Muscle of arm (tissue), 12 donors: ENCODE data around the gene VANGL1. TPM values are rescaled to one million over a fixed set of nuclear protein-coding genes. Genes with fewer than 3 reads are reported as not detected.

ENCODE experiments used
- DNase-seq: peaks from one replicate; pipeline ENCODE4 v3.0.0-alpha.2; 2013
- polyA plus RNA-seq, 12 donors: library from polyadenylated mRNA; unstranded; fragments of 120-200 nt; gene quantifications; one replicate each; pipeline ENCODE4 v1.2.1, GENCODE V29; 2013; ENCODE audit not compliant: insufficient read length in 12 of 12

The VANGL1 gene
- polyA plus RNA-seq, 12 donors, result 5.0 to 15.6 (median 7.1) TPM; not detected in 1

DNA sequence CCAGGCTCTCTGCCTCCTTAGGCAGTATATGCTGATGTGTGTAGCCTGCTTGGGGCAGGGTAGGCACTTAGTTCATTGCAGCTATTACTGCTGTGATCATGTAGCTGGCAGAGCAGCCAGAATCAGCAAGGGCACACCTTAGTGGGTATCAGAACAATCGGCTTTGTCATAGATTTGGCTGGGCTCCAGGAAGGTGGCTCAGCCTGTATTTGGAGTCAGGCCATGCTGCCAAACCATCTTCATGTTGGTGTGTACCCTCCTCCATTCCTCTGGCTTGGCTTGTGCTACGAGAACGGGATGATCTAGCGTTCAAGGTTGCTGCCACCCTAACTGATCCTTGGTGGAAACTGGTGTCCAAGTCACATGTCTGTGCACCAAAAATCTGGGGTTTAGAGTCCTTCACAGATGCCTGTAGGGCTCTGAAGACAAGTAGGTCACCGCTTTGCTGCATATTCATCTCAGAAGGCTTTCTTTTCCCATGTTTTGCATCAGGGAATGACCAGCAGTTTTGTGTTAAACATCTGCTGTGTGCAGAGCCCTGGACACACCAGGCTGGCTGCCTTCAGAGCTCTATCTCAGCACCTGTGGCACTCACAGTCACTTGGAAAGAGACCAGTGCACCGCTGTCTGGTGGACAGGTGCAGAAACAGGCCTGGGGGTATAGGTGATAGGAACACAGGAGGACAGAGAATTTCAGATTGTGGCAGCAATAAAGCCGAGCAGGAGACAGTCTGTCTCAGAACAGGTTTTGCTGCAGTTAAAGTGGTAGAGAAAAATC, 23.7 kb downstream of the VANGL1 start:
- DNase-seq, result no peak

DNA sequence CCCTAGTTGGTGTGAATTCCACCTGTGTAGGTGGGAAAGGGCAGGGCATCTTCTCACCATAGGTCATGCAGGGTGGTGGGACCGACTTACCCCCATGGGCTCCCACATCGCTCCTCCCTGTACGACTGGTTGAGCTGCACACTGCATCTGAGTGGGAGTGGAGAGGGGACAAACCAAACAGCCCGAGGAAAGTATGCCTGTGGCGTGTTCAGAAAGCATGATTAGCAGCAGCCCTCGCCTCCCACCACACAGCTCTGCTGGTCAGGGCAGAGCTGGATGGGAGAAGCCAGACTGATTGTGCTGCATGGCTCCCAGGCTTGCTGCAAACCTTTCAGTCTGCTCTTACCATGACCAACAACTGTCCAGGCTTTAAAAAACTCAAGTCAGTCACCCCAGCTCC, 24.4 kb downstream of the VANGL1 start:
- no peak for DNase-seq

DNA sequence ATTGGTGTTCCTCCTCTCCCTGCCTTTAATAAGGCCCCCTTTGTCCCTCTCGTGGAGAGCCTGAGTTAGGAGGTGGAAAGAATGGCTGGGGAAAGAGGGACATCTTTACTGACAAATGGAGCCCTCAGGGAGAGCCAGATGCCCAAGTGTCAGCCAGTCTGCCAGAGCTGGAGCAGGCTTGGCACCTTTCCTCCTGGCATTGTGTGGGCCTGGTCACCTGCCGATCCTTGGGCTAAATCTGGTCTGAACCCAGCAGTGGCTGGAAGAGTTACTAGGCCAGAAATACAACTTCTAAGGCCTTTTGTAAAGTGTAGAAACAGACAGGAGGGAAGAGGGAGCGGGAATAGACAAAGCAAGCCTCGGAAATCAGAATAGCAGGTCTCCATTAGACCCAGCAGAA, 24.9 kb downstream of the VANGL1 start:
- DNase-seq, result no peak

DNA sequence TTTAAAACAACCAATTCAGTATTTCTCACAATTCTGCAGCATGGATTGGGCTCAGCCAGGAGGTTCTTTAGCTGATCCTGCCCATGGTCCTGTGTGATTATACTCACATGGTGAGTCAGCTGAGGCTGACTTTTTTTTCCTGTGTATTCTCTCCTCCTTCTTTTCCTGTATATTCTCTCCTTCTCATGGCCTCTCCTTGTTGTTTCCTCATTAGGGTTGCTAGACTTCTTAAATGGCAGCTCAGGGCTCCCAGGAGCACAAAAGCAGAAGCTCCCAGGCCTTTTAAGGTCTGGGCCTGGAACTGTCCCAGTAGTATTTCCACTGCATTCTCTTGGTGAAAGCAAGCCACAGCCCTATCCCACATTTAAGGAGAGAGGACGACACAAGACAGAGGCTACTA, 26.8 kb downstream of the VANGL1 start:
- no peak for DNase-seq

DNA sequence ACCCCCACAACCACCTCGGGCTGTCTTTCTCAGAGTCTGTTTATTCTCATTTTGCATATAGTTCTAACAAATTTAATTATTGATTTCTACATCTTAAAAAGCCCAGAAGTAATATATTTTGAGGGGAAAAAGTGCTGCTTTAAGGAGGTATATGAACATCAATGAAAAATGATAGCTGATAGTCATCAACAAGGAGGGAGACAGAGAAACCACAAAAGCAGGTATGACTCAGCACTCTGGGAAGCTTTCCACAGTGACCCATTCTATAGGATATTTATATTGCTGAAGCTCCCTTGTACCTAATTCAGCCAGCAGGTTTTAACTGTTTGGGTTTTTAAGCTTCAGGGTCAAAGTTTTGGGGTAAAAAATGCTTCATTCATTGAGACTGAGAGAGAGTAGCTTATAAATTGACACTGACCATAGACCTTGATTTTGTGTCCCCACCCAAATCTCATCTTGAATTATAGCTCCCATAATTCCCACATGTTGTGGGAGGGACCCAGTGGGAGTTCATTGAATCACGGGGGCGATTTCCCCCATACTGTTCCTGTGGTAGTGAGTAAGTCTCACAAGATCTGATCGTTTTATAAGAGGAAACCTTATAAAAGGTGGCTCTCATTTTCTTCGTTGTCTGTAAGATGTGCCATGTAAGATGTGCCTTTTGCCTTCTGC, 27.4 kb downstream of the VANGL1 start:
- DNase-seq, result no peak

DNA sequence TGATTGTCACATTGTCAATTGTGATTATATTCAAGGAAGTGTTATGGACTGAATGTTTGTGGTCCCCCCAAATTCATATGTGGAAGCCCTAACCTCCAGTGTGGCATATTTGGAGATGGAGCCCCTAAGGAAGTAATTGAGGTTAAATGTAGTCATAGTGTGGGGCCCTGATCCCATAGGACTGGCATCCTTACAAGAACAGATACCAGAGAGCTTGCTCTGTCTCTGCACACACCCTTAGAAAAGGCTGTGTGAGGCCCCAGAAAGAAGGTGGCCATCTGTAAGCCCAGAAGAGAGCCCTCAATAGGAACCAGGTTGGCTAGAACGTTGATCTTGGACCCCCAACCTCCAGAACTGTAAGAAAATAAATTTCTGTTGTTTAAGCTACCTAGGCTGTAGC, 28.1 kb downstream of the VANGL1 start:
- no peak for DNase-seq

DNA sequence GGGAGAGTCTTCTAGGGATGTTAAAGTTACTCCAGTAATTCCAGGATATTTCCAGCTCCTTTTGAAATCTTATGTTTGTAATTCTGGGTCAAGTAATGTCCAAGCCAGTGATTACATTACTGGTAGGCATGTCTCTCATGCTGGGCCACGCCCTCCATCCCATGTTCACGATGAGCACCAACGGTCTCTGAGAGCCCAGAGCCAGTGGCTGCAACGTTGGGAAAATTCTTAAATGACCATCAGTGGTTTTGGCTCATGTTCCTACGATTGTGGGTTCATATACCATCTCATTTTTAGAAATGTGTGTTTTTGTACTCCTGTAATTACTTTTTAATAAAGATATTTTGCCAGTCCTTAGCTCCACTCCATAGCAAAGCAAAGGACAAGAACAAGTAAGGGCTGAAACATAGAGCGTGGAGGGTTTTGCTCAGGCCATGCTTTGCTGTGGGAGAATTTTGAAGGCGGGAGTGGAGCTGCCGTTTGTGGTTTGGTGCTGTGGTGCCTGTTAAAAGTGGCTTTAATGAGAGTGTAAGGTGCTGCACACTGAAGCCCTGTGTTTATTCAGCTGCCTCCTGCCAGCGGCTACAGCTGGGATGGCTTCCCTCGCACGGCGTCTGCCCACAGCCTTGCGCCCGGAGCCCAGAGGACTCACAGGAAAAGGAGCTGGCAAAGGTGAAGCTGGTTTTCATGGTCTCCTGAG, 28.9 kb downstream of the VANGL1 start:
- no peak for DNase-seq

DNA sequence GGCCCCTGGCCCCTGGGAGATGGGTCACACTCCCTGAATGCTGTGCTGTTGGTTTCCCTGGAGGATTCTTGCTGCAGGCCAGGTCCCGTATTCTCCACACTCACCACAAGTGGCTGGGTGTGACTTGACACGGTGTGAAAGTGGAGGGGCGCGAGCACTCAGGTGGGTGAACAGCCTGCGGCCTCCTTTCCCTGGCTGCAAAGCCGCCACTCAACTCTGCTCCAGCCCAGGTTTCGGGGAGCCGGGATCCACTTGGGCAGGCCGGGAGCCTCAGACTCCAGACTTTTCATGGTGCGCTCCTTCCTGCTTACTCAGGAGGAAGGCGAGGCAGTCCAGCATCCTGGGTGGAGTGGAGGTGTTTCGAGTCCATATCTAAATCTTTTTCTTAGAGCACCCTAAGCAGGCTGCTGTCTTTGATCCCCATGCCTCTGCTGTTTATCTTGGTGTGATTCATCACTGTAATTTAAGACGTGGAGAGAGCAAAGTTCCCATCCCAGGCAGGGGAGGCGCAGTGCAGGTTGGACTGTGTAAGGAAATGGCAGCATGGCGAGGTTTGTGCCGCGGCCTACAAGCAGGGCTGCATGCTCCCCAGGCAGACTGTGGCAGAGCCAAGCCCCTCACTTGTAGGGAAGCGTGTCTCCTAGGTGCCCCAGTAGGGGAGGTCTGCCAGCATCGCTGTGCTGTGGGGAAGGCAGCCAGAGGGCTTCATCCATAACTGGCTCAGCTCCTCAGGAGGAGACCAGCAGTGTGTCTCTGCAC, 29.6 kb downstream of the VANGL1 start:
- no peak for DNase-seq

DNA sequence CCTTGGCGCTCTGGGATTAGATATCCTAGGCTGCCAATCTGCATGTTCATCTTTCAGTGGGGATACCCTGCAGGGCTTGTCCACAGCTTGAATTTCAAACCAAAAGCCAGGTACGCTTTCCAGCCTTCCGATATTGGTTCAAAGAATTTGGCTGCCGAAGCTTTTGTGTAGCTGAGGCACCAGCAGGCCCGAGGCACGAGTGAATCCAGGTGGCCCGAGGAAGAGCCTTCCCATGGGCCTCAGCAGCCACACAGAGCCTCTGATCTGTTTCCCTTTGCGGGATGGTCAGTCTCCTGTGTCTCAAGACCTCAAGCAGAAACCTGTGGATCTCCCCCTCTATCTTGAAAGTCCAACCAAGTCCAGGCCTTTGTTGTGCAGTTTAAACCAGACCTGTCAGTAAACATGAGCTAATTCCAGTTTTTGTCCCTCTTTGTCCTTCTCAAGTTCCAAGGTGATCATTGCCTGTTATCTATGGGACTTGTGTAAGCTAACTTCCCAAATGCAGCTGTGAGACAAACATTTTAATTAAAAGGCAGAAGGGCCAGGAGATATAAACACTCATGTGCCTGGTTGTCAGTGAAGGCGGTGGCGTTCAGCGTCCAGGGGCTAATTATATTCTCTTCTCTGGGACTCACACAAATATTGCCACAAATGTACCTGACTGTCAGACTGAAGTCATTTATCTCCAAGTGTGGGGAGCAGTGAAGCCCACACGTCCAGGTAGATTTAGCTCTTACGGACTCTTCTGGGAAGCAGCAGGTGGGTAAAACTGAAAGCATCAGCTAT, 30.6 kb downstream of the VANGL1 start:
- DNase-seq, result no peak

DNA sequence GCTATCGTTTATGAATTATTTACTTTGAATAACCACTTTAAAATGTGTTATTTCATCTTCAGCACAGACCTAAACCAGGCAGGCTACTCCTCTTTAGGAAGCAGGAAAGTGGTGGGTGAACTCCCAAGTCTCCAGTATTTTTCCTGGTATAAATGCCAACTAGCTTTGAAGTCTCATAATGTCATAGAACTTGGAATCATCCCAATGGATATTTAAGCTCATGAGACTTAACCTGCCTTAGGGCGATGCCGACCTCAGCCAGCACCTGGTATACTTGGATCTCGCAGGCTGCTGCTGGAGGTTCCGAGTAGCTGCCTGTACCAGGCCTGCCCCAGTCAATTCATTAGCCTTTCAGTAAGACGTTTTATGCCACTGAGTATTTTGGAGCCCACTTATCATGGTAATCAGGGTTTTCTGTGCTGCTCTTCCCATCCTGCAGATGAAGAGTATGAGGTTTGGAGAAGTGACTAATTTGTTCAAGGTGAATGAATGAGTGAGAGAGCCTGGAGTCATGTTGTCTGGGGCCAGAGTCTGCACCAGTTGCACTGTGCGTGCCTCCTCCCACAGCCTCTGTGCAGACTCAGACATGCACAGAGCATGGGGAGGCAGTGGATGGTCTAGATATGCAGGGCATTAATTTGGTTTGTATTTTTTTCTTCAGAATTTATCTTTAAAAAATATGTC, 34.9 kb downstream of the VANGL1 start:
- DNase-seq, result no peak

DNA sequence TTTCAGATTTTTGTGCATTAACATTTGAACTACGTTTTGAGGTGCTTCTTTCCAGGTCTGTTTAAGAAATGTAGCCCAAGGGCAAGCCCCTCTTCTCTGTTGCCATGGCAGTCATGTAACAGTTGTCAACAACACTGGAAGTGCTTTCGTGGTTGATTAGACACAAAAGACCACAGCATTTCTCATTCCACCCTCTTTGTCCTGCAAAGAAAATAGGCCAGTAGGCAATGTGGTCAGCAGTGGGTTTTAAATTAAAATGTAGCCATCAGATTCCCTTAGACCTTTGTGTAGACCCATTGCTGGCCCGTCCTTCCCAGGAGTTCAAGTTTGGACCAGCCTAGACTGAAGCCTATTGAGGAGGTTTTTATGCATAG, 35.4 kb downstream of the VANGL1 start:
- no peak for DNase-seq

DNA sequence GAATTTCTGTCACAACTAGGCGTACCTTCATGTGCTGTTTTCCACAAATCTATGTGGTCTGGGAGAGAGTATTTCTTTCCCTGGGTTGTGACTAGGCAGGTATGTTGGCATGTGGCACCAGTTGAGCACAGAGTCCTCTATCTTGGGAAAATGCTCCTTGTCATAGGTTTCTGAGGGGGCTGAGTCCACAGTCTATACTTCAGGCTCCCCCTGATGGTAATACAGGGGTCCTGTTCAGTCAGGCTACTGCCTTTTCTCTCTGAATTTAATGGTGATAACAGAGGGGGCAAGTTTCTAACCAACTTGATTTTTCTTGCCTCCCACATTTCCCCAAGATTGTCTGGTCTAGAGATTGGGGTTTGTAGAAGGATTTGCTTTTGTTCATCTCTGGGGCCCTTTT, 35.8 kb downstream of the VANGL1 start:
- no peak for DNase-seq

DNA sequence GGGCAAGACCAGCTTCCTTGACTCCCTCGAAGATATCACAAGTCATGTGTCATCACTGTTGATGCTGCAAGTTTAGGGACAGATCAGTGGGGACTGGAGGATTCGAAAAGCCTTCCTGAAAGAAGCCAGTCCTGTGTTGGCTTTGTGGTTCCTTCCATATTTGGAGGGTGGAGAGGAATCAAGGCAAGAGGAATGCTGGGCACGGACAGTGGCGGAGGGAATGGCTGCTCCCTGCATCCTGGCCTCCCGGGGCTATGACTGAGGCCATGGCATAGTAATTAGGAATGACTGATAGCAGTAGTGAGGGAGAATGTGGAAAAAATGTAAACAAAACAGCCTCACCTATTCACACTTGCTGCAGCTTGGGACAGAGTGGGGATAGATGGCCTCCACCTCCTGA, 36.4 kb downstream of the VANGL1 start:
- DNase-seq, result no peak

DNA sequence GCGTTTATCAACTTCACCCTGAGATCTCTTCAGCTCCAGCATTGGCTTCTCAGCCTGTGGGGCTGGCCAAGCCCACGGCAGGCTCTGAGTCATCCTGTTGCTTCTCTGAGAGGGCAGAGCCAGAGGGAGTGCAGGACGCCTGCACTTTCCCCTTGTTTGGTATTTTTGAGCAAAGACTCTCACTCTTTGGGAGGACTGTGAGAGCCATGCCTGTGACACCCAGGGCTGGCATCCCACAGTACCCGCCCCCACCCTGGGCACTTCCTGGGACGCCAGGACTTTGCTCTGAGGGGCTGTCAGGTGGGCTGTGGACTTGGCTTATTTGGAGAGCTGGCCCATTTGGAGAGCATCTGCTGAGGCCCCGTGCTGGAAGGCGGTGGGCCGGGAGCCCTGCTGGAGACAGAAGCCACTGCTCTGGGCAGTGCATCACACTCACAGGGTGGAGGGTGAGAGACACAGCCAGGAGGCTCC, 37.4 kb downstream of the VANGL1 start:
- DNase-seq, result no peak

DNA sequence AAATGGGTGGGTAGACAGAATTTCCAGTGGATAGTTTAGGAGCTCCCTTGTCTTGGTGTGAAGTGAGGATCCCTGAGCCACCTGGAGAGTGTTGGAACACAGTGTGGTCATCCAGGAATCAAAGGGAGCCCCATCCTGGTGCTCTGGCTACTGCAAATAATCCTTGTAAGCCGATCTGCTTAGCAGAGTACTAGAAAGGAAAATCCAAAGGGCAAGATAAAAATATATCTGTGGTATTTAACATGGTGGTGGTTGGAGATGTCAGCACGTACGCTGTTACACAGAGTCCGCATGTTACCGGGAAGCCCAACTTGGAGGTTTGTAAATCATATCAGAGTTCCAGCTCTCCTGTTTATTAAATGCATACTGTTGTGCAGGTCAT, 39.0 kb downstream of the VANGL1 start:
- DNase-seq, result no peak

DNA sequence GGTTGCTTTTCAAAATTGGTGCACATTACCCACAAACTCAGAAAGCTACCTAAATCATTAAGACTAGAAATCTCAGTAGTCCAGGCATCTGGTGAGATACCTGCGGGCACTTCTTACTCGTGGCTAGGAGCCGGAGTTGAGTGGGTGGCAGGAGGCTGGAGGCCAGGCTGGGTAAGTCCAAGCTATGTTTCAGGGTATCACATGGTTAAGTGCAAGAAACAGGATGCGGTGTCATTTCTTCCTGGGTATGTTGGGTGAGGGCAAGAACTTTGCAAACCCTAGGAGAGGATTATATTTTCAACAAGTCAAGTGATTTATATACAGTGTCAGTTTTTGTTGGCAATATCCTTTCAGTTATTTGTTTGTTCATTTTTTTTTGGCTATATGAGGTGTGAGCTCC, 41.0 kb downstream of the VANGL1 start:
- DNase-seq, result no peak

DNA sequence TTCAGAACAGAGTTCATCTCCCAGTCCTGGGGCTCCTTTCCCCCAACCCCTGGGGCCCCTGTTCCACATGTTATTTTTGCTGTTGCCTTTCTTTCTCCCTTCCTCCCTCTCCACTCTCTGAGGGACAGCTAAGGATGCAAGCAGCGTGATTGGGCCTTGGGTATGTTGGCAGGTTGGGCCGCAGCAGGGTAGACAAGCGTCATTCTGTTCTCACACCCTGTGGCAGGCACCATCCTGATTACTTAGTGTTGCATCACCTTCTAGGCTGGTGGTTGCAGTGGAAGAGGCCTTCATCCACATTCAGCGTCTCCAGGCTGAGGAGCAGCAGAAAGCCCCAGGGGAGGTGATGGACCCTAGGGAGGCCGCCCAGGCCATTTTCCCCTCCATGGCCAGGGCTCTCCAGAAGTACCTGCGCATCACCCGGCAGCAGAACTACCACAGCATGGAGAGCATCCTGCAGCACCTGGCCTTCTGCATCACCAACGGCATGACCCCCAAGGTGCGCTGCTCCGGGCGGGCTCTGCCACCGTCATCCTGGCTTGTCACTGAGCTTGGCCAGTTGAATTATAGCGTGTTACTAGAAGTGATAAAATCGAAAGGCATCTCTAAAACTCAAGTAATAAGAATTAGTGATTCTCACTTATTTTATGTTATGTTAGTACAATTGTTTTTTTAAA, 43.4 kb downstream of the VANGL1 start:
- DNase-seq, result no peak

DNA sequence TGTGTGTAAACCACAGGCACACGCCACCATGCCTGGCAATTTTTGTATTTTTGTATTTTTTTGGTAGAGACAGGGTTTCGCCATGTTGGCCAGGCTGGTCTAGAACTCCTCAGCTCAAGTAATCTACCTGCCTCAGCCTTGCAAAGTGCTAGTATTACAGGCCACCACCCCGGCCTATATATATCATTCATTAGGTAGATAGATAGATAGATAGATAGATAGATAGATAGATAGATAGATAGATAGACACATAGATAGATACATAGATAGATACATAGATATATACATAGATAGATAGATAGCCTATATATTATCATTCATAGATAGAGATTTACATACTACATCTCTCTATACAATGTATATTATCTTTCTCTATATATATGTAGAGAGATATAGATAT, 46.0 kb downstream of the VANGL1 start:
- no peak for DNase-seq

DNA sequence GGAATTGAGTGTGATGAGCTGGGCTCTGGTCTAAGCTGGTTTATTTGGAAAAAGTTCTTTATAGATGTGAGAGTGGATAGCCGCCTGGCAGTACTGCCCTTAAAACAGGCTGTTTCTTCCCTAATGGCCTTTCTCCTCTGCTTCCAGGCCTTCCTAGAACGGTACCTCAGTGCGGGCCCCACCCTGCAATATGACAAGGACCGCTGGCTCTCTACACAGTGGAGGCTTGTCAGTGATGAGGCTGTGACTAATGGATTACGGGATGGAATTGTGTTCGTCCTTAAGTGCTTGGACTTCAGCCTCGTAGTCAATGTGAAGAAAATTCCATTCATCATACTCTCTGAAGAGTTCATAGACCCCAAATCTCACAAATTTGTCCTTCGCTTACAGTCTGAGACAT, 49.2 kb downstream of the VANGL1 start:
- DNase-seq, result no peak

DNA sequence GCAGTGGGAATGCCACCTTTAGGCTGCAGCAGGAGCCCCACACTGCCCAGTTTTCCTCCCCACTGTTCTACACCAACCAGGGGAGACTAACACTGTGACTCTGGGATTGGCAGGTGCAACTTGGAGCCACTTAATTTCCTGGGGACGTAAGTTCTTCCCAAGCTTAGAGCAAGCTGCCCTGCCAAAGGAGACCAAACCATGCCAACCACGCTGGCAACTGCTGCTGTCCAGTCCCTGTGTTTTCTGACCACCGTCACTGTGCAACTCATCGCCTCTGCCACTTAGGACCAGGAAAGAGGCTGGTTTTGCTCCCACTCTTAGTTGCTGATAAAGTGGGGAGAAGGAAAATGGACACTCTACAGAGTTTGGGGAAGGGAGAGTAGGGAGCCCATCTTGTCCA, 50.5 kb downstream of the VANGL1 start:
- no peak for DNase-seq
